Activated naive CD4-positive, alpha-beta T cell treated with Interleukin-2 at 50 U/mL for 16 hours (primary cell): ENCODE results near the gene ERI2.

Experiments
- DNase-seq: peaks from one replicate; pipeline ENCODE4 v3.0.0-alpha.2; 2020

The ERI2 gene, protein sequence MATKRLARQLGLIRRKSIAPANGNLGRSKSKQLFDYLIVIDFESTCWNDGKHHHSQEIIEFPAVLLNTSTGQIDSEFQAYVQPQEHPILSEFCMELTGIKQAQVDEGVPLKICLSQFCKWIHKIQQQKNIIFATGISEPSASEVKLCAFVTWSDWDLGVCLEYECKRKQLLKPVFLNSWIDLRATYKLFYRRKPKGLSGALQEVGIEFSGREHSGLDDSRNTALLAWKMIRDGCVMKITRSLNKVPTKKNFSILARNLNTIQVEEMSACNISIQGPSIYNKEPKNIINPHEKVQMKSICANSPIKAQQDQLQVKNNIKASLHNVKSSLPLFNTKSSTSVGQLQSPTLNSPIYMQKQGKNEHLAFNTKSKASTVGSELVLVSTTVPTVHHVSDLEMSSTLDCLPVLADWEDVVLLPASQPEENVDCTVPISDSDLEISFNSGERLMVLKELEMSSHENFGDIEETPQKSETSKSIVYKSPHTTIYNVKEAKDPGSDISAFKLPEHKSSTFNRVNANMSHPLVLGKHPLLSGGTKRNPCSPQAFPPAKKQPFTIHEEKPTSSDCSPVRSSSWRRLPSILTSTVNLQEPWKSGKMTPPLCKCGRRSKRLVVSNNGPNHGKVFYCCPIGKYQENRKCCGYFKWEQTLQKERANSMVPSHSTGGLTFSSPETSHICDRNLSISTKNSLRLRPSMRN

DNA sequence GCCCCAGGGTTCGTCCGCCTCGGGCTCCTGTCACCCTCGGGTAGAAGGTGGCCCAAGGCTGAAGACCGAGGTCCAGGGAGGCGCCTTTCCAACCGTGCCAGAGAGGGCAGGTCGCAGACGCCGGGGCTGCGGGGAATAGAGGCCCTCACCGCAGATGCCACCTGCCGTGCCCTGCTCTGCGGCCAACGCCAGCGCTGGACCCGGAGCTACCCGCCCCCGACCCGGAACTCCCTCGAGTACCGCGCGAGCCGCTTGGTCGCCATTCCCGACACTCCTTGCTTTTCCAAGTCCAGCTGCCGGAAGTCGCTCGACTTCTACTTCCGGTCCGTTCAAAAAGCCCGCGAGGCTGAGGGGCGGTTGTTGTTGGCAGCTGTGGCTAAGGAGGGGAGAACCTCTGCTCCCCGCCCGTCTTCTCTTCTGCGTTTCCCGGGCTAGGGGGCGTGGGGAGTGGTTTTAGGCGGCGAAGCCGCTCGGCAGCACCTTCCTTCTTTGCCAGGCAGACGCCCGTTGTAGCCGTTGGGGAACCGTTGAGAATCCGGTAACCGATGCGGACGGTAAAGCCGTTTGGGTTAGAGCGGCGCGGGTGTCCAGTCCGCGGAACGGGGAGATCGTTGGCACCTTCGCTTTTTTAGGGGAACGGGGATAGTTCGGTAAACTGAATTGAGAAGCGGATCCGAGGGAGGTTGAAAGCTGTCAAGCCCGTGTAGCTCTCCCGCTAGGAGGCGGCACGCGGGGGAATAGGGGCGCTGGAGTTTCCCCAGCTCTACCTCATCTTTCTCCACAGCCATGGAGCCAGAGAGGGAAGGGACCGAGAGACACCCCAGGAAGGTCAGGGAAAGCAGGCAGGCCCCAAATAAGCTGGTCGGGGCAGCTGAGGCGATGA is at the start of gene ERI2, which contains the start of gene REXO5:
Gene ERI2 (minus strand): TSS at position 305 of the 883 bp plus-strand sequence. CDS start 42 bp downstream, at position 263.
Gene REXO5 (plus strand): TSS at position 360 of the 883 bp plus-strand sequence. CDS start 427 bp downstream, at position 787.
- peak; percentile 78 for DNase-seq

DNA sequence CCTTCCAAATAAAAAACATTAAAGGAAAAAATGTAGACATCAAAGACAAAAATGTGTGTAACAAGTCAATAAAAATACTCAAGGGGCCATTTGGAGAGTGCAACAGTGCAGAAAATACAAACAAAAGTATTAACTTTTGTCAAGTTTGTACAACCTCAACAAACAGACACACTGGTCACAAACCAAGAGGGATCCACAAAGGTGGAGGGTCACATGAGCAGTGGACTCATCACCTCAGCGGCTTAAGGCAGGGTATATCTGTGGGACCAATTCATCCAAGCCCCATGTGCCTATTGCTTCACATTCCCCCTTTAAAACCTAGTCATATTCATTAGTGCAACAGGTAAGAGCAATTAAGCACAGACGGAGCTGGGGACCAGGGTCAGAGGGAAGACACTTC is 48.7 kb upstream of the ERI2 start:
- no peak for DNase-seq

DNA sequence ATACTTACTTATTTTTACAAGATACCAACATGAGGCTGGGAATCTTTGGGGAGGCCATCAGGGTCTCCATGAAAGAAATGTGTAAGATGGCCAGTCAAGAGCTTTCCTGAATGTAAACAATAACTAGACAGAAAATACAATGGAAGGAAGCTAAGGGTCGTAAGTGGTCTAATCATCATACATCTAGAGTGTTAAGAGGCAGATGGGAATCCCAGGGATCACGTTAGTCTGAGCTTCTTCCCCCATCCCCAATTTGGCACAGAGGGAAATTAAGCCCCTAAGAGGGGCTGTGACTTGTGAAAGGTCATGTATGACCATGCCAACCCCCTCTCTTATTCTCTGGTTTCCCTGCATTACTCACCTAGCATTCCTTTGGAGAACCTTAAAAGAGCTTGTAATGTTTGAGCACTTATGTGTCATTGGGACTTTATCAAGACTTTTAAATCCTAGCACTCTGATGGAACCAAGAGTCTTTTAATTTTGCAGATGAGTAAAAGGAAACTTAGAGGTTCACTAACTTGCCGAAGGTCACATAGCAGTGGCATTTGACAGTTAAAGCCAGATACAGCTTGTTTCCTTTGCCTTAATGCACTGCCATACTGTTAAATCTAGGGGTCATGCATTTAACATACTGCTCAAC is 47.8 kb upstream of the ERI2 start:
- no peak for DNase-seq

DNA sequence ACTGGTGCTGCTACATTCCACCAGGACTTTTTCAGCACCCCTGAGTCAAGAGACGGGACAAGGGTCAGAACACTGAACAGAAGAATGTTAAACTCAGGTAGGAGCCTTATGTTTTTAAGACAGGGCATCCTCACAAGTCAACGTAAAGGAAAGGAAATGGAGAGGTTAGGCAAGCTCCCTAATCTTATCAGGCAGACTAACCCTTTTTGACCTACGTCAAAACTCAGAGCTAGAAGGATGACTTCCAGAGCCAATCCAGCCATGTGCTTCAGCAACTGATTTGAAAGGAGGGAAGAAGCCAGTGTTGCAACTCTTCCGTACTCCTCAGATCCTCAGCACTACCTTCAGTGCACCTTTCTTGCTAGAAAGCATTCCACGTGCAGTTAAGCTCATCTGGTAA is 46.9 kb upstream of the ERI2 start:
- DNase-seq: no peak

DNA sequence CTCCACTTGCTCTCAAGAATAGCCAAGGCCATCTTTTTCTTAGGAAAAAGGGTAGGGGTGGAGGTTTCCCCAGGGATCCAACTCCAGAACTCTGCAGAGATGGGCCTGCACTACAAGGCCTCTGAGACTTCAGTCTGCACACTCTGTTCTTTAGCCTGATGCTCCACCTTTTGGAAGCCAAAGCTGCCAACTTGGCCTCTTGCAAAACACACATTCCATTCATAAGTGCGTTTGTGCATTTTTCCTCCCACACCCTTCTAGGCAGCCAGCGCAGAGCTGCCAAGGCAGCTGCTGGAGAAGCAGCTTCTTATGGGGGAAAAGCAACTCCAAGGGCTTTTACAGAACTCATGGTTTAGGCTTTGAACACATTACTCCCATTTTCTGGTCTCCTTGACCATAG is 45.3 kb upstream of the ERI2 start:
- no peak for DNase-seq

DNA sequence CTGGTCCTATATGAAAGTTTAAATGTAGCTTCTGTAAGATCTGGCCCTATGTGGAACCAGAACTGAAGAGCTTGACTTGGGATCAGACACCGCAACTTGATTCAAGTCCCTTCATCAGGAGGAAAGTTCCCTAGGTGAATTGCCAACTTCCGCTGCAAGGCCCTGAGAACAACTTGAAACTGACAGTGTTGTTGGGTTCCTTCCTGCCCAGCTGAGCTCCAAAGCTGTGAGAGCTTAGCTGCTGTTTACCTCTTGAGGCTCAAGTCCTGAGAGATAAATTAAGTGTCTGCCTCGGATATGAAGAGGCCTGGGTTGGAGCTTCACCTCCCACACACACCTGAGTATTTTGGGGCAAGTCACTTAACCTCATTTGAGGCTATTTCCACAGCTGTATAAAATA is 44.7 kb upstream of the ERI2 start:
- no peak for DNase-seq

DNA sequence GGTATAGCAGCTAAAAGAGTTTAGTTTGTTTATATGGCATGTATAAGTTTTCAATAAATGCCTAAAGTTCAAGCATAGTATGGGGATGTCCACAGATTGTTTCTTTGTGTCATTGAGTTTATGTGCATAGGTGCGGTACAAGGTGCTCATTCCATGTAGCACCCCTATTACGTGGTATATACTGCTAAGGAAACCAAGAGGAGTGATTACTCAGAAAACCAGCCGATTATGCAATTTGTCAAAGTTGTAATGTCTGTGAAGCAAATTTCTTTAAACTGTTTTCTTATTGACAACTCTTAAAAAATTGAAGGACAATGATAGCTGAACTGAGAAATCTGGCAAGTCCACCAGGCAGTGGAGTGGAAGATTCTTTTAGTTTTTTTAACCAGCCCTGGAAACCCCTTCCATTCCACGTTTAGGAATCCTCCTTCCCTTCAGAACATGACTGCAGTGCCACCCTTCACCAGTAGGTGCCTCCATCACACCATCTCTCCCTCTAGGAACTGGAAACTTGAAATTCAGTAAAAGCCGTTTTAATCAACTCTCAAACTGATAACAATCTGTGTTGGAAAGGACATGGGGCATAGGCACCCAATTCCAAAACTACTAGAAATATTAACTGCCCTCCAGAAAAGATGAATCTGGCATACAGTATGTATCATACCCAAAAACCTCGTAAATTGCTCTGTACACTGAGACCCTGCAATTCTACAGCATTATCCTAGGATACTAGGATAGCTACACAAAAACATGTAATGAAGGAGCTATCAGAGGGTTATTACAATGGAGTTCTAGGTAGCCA is 43.5 kb upstream of the ERI2 start:
- peak; percentile 71 for DNase-seq

DNA sequence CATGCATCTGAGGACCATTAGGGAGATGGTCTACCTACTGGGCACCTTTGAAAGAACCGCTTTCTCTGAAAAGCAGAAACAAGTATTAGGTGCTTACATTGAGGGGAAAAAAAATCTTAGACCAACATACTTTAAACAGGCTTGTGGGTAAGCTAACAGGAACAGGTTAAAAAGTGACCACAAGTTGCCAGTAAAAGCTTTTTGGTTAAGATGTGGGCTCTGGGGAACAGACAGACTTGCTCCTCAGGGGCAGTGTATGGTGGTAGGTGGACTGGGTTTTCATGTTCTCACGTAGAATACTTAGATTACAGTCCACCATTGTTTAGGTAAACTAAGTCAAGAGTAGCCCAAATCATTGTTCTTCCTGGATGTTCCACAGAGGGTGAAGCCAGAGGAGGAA is 41.3 kb upstream of the ERI2 start:
- DNase-seq: no peak

DNA sequence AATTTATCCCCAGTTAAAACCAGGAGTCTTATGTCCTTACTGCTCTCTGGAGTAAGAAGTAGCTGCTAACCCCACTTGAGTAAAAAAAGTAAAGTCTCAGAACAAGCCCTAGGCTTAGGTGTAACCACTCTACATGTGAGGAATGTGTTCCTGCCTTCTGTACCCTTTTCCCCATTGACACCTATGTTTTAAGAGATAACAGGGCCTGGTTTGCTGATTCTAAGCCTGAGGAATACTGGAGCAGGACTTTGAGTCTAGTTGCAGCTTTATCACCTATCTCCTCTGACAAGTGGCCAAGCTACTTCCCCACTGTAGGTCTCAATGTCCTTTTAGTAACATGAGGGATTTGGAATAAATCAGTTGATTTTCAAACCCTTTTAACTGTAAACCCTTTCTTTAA is 40.3 kb upstream of the ERI2 start:
- DNase-seq: no peak

DNA sequence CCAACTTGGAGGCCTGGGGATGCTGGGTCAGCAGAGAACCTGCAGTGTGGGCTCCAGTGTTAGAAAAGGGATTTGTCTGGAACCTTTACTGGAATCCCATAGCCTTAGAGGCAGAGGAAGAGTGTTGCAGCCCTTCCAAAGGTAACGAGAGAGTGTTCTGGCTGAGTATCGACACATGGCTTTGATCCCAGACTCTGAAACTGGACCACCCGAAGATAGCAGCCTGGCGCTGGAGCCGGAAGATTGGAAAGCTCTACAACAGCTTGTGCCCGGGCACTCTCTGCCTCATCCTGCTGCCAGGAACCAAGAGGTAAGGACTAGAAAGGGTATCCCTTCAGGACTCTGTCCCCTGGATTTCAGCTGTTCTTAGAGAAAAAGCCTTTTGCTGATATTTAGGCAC is 39.8 kb upstream of the ERI2 start:
- DNase-seq: no peak

DNA sequence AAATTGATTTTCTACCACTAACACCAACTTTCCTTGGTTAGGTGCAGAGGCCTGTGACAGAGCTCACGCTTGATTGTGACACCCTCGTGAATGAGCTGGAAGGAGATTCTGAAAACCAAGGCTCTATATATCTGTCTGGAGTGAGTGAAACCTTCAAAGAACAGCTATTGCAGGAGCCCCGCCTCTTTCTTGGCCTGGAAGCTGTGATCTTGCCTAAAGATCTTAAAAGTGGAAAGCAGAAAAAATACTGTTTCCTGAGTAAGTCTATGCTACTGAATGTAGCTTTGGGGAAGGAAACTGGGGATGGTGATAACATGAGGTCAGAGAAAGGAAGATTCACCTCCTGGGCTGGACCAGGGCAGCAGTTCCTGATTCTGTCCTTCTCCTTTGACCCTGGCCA is 38.3 kb upstream of the ERI2 start:
- peak; percentile 8 for DNase-seq

DNA sequence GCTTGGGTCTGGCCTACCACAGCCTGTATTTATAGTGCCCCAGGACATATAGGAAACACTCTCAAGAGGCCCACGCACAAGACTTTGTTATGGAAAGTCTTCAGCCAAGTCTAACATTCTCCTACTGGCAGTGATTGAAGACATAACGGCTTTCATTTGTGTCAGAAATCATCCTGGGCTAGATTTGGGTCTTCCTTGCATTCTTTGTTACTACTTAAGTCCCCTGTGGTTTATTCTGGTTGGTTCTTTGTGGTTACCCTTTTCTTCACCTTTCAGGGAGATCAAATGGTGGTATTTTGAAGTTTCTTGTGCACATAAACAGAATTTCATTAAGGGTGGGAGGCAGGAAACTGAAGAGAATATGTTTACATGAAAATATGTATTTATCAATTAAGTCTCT is 37.8 kb upstream of the ERI2 start:
- DNase-seq: no peak

DNA sequence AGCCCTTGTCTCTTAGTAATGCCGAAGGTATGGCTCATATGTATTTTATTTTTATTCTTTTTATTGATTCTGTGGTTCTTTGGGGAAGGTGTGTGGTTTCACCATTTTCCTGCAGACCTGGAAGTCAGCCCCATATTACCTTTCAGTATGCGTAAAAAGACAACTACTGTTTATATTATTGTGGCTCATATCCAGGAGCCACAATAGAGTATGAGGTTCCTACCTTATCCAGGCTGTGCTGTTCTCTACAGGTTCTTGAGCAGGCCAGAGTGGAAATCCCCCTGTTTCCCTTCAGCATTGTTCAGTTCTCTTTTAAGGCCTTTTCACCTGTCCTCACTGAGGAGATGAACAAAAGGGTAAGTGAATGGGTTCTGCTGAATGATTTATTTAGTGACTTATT is 33.2 kb upstream of the ERI2 start:
- DNase-seq: no peak

DNA sequence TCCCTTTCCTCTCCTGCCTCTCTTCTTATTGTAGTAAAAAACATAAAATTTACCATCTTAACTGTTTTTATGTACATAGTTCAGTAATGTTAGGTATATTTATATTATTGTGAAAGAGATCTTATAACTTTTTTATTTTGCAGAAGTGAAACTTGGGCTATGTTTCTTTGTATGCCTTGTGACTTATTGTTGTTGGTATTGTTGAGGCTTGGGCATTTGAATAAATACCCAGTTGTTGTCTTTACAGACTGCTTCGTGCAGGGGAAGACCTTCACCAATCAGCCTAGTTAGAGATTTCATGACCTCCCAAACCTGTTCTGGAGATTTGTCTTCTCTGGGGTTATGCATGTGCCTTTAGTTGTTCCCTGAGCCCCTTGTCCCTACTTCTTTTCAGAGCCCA is 32.0 kb upstream of the ERI2 start:
- DNase-seq: no peak

DNA sequence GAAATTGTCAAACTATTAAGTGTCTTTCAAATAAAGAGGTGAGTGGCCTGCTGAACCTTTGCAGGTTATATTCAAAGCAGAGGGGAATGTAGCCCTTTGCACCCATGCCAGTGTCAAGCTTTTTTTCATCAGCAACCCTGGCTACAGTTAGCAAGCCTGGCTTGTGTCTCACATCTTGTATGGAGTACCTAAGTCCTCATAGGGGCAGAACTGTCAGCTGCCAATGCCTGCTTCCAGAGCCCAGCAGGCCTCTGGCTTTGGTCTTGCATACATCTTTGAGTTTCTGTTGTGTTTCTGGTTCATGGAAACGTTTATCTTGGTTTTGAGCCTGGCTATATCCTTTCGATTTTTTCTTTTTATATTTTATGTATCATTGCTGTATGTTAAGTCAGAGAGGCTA is 26.8 kb upstream of the ERI2 start:
- no peak for DNase-seq

DNA sequence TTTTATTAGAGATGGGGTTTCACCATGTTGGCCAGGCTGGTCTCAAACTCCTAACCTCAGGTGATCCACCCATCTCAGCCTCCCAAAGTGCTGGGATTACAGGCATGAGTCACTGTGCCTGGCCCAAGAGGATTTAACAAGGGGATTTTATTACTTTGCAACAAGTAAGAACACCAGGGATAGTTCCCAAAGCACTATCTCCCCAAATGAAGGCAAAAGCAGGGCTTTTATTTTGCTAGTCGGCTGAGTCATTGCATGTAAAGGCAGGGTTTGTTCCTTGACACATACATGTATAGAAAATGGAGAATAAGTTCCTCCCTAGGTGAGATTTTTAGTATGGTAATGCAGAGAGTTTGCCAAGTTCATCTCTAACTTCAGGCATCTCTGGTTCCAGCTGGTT is 24.1 kb upstream of the ERI2 start:
- DNase-seq: no peak

DNA sequence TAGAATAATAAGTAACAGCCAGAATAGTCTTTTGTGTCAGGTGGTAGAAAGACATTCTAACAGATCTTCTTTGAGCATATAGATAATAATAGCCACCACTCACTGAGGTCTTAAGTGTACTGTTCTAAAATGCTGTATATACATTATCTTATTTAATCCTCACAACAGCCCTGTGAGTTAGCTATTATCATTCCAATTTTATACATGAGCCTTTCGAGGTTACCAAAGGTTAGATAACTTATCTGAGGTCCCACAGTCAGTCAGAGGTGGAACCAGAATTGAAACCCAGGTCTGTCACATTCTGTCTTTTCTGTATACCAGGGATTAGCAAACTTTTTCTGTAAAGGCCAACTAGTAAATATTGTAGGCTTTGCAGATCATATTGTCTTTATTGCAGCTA is 23.3 kb upstream of the ERI2 start:
- no peak for DNase-seq

DNA sequence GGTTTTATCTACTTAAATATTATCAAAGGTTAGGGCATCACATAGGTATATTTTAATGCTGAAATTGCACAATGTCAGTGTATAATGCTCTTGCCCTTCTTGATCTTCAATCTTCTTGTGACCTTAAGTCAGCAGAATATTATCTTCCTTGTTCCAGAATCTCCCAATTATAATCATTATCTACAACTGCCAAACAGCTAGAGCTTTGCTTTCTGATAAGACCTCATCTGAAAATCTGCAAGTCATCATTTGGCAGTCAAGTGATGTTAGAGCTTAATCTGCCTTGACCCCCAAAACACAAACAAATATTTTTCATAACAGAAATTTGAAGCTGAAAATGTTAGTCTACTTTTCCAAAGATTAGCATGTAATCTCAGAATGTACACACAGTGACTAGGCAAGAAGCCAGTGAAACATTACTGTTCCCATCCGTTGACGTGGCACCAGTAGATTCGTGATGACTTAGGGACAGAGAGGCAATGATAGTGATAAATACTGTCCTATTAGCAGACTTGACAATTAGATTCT is 19.8 kb upstream of the ERI2 start:
- DNase-seq: no peak

DNA sequence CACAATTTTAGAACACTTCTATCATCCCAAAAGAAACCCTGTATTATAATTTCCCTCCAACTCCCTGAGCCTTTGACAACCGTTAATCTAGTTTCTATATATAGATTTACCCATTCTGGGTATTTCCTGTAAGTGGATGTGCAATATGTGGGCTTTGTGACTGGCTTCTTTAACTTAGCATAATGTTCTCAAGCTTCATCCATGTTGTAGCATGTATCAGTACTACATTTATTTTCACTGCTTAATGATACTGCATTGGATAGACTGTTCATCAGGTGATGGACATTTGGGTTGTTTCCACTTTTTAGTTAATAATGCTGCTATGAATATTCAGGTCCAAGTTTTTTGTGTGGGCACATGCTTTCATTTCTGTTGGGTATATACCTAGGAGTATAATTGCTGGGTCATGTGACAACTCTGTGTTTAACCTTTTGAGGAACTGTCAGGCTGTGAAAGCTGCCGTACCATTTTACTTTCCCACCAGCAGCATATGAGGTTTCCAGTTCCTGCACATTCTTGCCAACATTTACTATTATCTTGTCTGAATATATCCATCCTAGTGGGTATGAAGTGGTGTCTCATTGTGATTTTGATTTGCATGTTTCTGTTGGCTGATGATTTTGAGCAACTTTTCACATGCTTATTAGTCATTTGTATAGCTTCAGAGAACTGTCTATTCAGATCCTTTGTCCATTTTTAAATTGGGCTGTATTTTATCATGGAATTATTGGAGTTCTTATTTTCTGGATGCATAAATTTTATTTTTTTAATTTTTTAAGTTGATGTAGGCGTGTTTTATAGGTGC is 16.5 kb upstream of the ERI2 start:
- DNase-seq: no peak

DNA sequence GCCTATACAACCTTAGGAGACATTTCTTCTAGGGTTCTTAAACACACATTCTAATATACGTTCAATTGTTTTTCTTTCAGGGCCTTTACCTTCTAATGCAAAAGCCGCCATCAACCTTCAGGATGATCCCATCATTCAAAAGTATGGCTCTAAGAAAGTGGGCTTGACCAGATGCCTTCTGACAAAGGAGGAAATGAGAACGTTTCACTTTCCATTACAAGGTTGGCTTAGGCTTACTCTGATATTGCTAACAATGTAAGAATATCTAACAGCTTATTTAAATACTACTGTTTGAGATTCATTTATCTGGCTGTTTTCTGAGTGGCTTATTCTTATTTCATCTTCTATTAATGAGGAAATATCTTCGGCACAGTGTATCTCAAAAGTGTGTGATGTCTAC is 15.4 kb upstream of the ERI2 start:
- DNase-seq: no peak
